GM12864 (cell line): ENCODE measurements around the gene RING1.

Source experiments
- DNase-seq: peaks from one replicate; pipeline ENCODE4 v3.0.0-alpha.2; 2011; ENCODE audit warnings: low read depth
- H3K4me3 ChIP-seq: 2 replicates; pipeline ENCODE4 v1.5.1; 2011; ENCODE audit warnings: mild to moderate bottlenecking, low read depth, low read length, control low read depth
- TF ChIP-seq, protein P1 (sequence below): IDR thresholded peaks from 2 replicates; pipeline ENCODE4 v1.5.1; 2011; ENCODE audit warnings: low read depth, mild to moderate bottlenecking, moderate library complexity, low read length, control low read depth, inconsistent platforms; ENCODE audit errors: missing control alignments

The RING1 gene

DNA sequence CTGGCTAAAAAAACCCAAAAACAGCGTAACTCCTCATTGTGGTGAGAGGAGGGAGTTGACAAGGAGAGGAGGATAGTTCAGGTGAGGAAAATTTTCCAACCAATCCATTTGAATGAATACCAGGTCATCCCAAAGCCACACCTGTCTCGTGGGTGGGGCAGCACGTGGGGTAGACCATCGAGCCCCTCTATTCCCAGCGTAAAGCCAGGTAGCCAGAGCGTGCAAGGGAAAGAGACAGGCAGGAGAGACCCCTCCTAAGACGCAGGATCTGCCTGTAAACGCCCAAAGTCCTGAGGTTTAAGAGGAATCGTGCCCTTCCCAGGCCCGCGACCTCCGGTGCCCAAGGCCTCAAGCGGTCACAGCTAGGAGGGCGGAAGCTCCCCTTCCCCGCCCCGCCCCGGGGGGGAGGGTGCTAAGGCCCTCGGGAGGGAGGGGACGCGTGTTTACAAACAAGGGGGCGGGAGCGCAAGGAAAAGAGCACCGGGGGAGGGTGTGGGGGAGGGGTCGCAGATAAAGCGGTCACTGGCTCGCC is 8.5 kb upstream of the RING1 start:
- no peak for DNase-seq
- peak overlapping the region; percentile 93 for H3K4me3 ChIP-seq
- TF ChIP-seq, protein P1, sequence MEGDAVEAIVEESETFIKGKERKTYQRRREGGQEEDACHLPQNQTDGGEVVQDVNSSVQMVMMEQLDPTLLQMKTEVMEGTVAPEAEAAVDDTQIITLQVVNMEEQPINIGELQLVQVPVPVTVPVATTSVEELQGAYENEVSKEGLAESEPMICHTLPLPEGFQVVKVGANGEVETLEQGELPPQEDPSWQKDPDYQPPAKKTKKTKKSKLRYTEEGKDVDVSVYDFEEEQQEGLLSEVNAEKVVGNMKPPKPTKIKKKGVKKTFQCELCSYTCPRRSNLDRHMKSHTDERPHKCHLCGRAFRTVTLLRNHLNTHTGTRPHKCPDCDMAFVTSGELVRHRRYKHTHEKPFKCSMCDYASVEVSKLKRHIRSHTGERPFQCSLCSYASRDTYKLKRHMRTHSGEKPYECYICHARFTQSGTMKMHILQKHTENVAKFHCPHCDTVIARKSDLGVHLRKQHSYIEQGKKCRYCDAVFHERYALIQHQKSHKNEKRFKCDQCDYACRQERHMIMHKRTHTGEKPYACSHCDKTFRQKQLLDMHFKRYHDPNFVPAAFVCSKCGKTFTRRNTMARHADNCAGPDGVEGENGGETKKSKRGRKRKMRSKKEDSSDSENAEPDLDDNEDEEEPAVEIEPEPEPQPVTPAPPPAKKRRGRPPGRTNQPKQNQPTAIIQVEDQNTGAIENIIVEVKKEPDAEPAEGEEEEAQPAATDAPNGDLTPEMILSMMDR = no peak

DNA sequence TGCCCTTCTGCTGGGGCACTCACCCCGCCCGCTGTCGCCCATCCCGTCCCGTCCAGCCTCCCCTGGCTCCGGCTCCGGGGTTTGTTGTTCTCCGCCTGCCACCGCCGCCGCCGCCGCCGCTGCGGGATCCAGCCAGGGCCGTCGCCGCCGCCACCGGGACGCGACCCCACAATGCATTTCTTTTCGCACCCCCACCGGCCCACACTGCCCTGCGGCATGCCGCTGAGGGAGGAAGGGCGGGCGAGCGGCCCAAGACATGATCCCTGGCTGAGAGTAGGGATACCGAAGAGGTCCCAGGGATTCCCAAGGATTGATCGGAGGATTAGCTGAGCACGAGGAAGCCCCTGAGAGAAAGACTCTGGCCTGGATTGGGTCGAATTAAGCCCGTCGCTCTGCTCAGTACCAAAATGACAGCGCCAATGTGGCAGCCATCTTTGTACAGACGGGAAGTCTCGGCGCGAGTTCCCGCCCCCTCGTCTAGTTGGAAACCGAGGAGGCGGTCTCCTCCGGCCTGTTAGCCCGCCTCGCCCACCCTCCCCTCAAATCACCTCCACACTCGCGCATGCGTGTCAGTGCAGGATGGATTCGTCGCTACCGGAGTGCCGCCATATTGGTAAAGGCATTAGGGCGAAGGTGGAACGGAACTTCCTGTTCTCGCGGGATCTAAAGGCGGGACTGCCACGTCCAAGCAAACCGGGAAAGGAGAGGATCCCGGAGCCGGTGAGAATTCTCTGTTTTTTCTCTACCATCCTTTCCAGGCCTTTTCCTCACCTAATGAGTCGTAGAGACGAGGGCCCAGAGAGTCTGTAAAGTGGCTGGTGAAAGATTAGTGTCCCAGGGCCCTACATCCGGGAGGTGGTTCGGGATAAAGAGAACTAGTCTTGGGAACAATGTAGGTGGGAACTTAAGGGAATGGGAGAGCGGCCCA is 7.8 kb upstream of the RING1 start, which contains the start of the genes RXRB and SLC39A7:
TSS of gene RXRB (minus strand) at position 447 of the 928 bp plus-strand sequence. CDS start at position 258, 189 bp downstream.
TSS of gene SLC39A7 (plus strand) at position 649 of the 928 bp plus-strand sequence. CDS start 379 bp downstream, outside the sequence.
- DNase-seq = peak; percentile 98
- TF ChIP-seq, protein P1 = no peak
- H3K4me3 ChIP-seq = peak within 1 kb of the TSS; percentile 93

DNA sequence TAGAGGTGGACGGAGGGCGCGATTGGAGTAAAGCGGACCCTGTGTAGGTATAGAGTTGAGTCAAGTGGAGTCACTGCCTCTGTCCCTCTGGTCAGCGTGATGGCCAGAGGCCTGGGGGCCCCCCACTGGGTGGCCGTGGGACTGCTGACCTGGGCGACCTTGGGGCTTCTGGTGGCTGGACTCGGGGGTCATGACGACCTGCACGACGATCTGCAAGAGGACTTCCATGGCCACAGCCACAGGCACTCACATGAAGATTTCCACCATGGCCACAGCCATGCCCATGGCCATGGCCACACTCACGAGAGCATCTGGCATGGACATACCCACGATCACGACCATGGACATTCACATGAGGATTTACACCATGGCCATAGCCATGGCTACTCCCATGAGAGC is 7.2 kb upstream of the RING1 start:
- DNase-seq = no peak
- TF ChIP-seq, protein P1 = peak; percentile 23
- H3K4me3 ChIP-seq = peak overlapping the region; percentile 93

DNA sequence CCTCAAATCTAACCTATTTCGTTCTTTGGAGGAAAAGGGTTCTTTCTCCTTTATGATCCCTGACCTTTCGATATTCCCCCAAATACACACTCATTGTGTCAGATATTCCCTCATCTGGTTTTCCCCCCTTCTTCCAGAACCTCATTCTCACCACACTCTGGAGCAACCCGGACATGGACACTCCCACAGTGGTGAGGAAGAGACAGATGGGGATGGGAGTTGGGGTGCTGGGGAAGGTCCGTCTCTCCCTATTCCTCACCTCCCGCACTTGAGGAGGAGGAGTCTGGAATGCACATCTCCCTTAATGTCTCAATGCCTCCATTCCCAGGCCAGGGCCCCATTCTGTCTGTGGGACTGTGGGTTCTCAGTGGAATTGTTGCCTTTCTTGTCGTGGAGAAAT is 6.4 kb upstream of the RING1 start:
- peak overlapping the region; percentile 93 for H3K4me3 ChIP-seq
- DNase-seq = no peak
- TF ChIP-seq, protein P1 = no peak

DNA sequence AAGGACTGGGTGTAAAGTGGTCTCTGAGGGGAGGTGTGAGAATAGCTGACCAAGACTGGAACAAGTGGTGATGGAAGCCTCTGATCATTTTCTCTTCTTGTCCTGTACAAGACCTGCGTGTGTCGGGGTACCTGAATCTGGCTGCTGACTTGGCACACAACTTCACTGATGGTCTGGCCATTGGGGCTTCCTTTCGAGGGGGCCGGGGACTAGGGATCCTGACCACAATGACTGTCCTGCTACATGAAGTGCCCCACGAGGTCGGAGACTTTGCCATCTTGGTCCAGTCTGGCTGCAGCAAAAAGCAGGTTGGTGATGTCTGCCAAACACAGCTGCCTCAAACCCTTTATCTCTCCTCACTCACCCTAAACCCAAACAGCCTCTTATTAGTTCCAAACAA is 5.5 kb upstream of the RING1 start:
- DNase-seq = no peak
- TF ChIP-seq, protein P1 = no peak
- H3K4me3 ChIP-seq = no peak overlapping the region

DNA sequence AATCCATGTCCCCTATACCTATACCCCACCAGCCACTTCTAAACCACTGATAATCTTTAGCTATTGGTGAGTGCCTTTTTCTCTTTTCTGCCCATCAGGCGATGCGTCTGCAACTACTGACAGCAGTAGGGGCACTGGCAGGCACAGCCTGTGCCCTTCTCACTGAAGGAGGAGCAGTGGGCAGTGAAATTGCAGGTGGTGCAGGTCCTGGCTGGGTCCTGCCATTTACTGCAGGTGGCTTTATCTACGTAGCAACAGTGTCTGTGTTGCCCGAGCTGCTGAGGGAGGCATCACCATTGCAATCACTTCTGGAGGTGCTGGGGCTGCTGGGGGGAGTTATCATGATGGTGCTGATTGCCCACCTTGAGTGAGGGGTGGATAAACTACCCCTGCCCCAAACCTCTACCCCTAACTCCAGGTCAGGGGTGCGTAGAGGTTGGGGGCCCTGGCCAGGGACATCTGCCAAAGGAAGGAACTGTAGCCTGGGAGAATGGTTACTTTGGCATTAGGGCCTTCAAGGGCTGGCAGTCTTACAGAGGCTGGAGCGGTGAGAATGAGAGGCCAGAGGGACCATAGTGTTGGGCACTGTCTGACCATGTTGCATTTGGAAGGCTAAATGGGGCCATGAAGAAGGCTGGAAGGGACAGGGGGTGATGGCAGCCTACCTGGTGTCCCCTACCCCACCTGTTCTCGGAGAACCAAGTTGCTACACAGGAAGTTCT is 4.7 kb upstream of the RING1 start:
- DNase-seq = no peak
- no peak overlapping the region; the same call in 1 of the 2 replicates for H3K4me3 ChIP-seq
- TF ChIP-seq, protein P1 = no peak
